ENCODE results near the gene GAP43.

GAP43 gene

DNA sequence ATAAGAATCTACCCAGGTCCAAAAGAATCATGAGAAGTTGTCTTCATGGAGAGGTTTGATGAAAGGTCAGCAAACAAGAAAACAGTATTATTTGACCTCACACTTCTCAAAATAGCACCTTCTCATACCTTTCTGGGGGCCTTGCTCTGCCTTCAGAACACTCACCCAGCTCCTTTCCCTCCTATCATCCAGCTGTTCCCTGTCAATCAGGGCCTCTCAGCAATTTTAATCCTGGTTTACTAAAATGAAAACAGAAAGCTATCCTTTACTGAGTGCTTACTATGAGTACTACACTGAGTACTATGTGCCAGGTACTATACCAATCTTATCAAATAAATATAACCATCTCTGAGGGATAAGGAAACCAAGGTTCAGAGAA, 138.6 kb downstream of the GAP43 start:
- DNase-seq (ENCODE audit: low spot score): no peak

DNA sequence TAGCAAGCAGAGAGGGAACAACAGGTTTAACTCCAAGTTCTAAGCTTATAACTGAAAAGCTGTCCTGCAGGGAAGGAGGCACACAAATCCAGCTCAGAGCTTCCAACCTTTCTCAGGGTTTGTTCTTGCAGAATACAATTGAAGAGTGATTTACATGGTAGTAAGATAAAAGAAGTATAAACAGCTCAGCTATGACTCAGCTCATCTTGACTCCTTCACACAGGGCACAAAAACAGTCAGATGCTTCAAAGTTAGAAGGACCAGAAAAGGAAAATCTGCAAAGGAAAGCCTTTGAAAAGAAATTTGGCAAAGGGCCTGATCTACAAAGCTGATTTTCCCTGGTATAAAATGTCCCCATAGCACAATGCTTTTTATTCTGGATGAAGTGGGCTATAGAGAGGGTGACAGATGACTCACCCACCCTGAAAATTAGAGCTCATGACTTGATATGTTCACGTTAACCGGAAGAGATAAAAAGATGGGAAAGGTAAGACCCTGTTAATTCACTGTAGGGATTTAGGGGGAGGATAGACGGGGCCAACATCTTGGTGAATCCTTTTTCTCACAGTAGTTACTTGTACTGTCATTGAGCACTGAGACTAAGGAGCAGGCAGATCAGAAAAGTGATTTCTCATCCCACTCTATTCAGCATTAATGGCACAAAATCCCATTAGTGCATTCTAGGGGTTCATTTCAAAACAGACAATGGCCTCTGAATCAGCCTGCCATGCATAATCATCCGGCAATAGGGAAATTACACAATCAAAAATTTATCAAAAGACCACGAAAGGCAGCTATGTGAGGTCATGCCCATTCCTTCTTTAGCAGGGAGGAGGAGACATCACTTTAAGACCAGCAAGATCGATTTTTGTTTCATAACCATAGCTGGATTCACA, 143.5 kb downstream of the GAP43 start:
- DNase-seq (ENCODE audit: low spot score): no peak

DNA sequence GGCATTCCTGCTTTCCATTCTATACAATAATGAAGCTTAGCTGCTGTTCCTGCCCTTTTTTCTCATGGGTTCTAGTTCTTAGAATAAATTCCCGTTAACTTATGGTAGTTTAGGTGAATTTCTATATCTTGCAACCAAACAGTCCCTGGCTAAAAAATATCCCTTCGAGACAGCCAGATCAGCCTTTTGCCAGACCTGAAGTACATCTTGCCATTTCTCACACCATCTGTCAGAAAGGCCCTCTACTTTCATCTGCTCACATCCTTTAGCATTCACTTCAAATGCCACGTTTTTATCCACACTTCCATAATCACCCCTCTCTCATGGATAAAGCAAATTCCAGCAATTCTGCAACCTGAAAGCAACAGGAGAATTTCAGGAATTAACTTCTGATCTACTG, 145.4 kb downstream of the GAP43 start:
- no peak for DNase-seq (ENCODE audit: low spot score)

All from SK-N-DZ (cell line).